Activated CD4-positive, alpha-beta T cell treated with anti-CD3 and anti-CD28 coated beads, Interleukin-2, amount 10 ng/mL, durations not matched to agents 7 days and 5 days (primary cell): ENCODE data around the gene PCED1B. TPM values are rescaled to one million over a fixed set of nuclear protein-coding genes. Genes with fewer than 3 reads are reported as not detected.
"Not testable (repeated sequence)": the region's sequence is repeated elsewhere in the genome, so short reads cannot be mapped to it uniquely, and the experiment has no call there.

Source experiments
- CTCF ChIA-PET: fragments of 350-600 bp; sonication (Branson Sonifier 250); formaldehyde crosslinking; loops from one replicate; lab custom pipeline; 2021; ENCODE audit warnings: antibody characterized with exemption; lab: Charles Lee
- POLR2A ChIA-PET: fragments of 350-600 bp; sonication (Branson Sonifier 250); formaldehyde crosslinking; loops from one replicate; lab custom pipeline; 2021; ENCODE audit warnings: antibody characterized with exemption; lab: Charles Lee
- DNase-seq: peaks from one replicate; pipeline ENCODE4 v3.0.0-alpha.2; 2020
- H3K27ac Mint-ChIP-seq: one replicate; pipeline ENCODE4 v1.8.0; 2021; ENCODE audit warnings: mild to moderate bottlenecking, moderate library complexity, mixed read lengths
- H3K27me3 Mint-ChIP-seq: one replicate; pipeline ENCODE4 v1.8.0; 2021; ENCODE audit warnings: mixed read lengths
- H3K36me3 Mint-ChIP-seq: one replicate; pipeline ENCODE4 v1.8.0; 2021; ENCODE audit warnings: low read depth, mixed read lengths
- H3K4me1 Mint-ChIP-seq: one replicate; pipeline ENCODE4 v1.8.0; 2021; ENCODE audit warnings: mixed read lengths
- H3K4me3 Mint-ChIP-seq: one replicate; pipeline ENCODE4 v1.8.0; 2021; ENCODE audit warnings: mild to moderate bottlenecking, moderate library complexity, mixed read lengths
- H3K9me3 Mint-ChIP-seq: one replicate; pipeline ENCODE4 v1.8.0; 2021; ENCODE audit warnings: mixed read lengths
- total RNA-seq, 2 experiments: library from RNA; stranded (reverse); gene quantifications; one replicate each; pipeline ENCODE4 v1.2.3, GENCODE V29; 2021

The PCED1B gene
- total RNA-seq, 2 experiments from 2014 or later = 58.7 to 59.7 TPM

DNA sequence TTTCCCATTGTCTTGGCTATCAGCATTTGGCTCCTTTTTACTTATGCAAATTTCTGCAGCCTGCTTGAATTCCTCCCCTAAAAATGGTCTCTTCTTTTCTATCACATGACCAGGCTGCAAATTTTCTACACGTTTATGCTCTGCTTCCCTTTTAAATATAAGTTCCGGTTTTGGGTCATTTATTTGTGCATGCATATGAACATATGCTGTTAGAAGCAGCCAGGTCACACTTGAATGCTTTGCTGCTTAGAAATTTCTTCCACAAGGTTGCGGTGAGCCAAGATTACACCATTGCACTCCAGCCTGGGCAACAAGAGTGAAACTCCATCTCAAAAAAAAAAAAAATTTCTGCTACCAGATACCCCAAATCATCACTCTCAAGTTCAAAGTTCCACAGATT, 28.1 kb upstream of the PCED1B start:
- H3K27ac Mint-ChIP-seq, POLR2A ChIA-PET, H3K4me1 Mint-ChIP-seq, H3K36me3 Mint-ChIP-seq, DNase-seq, H3K27me3 Mint-ChIP-seq, H3K4me3 Mint-ChIP-seq: not testable (repeated sequence)
- CTCF ChIA-PET = interaction anchor here (0.5 to 0.7 kb wide), 2 partner anchors 541 to 795 kb away, joined by 3 to 4 read pairs; no protein-coding TSS in a partner anchor
- peaks cover 17% of the 10 kb centered on the region for H3K9me3 Mint-ChIP-seq

DNA sequence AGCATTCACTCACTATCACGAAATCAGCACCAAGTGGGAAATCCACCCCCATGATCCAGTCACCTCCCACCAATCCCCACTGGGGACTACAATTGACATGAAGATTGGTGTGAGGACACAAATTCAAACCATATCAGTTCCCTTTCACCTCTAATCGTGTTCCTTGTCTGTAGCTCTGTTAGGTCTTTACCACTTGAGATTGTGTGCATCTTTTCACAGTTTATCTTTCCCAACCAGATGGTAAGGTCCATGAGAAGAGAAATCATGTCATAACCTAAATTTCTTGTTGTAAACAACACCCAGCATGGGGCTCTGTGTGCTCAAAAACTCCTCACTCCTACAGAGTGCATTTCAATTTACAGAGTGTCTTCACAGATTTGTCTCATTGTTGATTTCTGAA, 27.1 kb upstream of the PCED1B start:
- H3K36me3 Mint-ChIP-seq = peaks cover 6% of the 10 kb centered on the region
- H3K27me3 Mint-ChIP-seq = no peaks in the 10 kb centered on the region
- H3K4me3 Mint-ChIP-seq = no peak overlapping the region
- H3K4me1 Mint-ChIP-seq = no peaks in the 10 kb centered on the region
- POLR2A ChIA-PET = no interaction called here
- peaks cover 19% of the 10 kb centered on the region for H3K9me3 Mint-ChIP-seq
- DNase-seq = no peak
- CTCF ChIA-PET = interaction anchor here (0.7 to 1.3 kb wide), 2 partner anchors 14 to 17 kb away, joined by 3 read pairs; no protein-coding TSS in a partner anchor
- no peak overlapping the region for H3K27ac Mint-ChIP-seq

DNA sequence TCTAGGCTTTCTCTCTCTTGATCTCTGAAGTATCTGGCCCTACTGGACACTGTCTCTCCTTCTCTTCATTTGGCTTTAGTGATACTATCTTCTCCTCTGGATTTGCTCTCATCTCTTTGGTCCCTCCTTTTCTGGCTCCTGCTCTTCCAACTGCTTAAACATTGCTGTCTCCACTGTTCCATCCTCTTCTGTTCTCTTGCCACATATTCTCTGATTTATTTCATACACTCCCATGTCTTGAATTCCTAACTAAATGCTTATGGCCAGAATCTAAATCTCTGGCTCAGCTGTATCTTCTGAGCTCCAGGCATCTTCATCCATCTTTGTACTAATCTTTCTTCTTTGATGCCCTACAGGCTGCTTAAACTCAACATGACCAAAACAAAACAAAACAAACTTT, 25.5 kb upstream of the PCED1B start:
- Mint-ChIP-seq H3K27me3 (no peaks in the 10 kb centered on the region), H3K27ac (no peak overlapping the region), H3K4me1 (no peaks in the 10 kb centered on the region), H3K36me3 (peaks cover 6% of the 10 kb centered on the region), H3K9me3 (peaks cover 17% of the 10 kb centered on the region), H3K4me3 (no peak overlapping the region)
- POLR2A ChIA-PET = no interaction called here
- DNase-seq = no peak
- CTCF ChIA-PET = interaction anchor here (1.0 kb wide), 1 partner anchor 12 kb away, joined by 3 read pairs; no protein-coding TSS in a partner anchor

DNA sequence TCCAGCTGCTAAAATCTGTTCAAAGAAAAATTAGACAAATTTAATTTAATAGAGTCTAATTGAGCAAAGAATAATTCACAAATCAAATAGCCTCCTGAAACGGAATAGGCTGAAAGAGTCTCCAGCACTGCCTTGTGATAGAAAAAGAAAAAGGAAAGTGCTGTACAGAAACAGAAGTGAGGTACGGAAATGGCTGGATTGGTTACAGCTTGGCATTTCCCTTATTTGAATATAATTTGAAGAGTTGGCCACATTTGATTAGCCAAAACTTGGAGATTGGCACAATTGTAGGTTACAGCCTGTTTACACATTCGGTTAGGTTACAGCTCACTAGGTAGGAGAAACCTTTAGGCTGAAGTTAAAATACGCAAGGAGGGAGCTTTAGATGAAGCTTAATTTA, 24.8 kb upstream of the PCED1B start:
- H3K27ac Mint-ChIP-seq = no peak overlapping the region
- peaks cover 6% of the 10 kb centered on the region for H3K36me3 Mint-ChIP-seq
- peaks cover 22% of the 10 kb centered on the region for H3K9me3 Mint-ChIP-seq
- H3K4me3 Mint-ChIP-seq = no peak overlapping the region
- POLR2A ChIA-PET = no interaction called here
- H3K4me1 Mint-ChIP-seq = no peaks in the 10 kb centered on the region
- peaks cover 2% of the 10 kb centered on the region for H3K27me3 Mint-ChIP-seq
- DNase-seq = no peak
- CTCF ChIA-PET = interaction anchor here (1.0 kb wide), 1 partner anchor 11 kb away, joined by 3 read pairs; no protein-coding TSS in a partner anchor

DNA sequence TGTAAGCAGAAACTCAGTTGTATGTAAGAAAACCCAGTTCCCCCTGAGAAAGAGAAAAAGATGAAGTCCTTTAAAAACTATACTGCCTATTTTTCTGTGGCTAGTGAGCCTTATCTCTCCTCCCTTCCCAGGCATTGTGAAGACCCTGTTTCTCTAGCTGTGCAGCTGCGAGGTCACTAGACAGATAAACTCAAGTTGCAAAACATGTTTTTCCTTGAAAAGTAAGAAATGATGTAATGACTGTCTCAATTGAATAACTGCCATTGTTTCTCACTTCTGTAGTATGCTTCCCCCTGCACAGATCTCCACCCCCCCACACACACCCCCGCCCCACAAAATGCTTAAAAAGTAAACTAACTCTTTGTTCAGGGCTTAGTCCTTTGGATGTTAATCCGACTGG, 23.6 kb upstream of the PCED1B start:
- H3K4me3 Mint-ChIP-seq, DNase-seq, POLR2A ChIA-PET, H3K4me1 Mint-ChIP-seq, H3K27ac Mint-ChIP-seq, H3K27me3 Mint-ChIP-seq, H3K36me3 Mint-ChIP-seq: not testable (repeated sequence)
- CTCF ChIA-PET = interaction anchor here (0.7 kb wide), 1 partner anchor 10 kb away, joined by 3 read pairs; no protein-coding TSS in a partner anchor
- H3K9me3 Mint-ChIP-seq = peaks cover 20% of the 10 kb centered on the region

DNA sequence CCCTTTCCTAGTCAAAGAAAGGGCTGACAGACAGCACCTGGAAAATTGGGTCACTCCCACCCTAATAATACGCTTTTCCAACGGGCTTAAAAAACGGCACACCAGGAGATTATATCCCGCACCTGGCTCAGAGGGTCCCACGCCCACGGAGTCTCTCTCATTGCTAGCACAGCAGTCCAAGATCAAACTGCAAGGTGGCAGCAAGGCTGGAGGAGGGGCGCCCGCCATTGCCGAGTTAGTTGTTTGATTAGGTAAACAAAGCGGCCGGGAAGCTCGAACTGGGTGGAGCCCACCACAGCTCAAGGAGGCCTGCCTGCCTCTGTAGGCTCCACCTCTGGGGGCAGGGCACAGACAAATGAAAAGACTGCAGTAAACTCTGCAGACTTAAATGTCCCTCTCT, 22.5 kb upstream of the PCED1B start:
- H3K27ac Mint-ChIP-seq, DNase-seq, H3K27me3 Mint-ChIP-seq, H3K4me1 Mint-ChIP-seq, H3K36me3 Mint-ChIP-seq, CTCF ChIA-PET, H3K4me3 Mint-ChIP-seq, POLR2A ChIA-PET: not testable (repeated sequence)
- H3K9me3 Mint-ChIP-seq = peaks cover 12% of the 10 kb centered on the region

DNA sequence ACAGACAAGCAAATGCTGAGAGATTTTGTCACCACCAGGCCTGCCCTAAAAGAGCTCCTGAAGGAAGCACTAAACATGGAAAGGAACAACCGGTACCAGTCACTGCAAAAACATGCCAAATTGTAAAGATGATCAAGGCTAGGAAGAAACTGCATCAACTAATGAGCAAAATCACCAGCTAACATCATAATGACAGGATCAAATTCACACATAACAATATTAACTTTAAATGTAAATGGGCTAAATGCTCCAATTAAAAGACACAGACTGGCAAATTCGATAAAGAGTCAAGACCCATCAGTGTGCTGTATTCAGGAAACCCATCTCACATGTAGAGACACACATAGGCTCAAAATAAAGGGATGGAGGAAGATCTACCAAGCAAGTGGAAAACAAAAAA, 20.8 kb upstream of the PCED1B start:
- H3K27me3 Mint-ChIP-seq, DNase-seq, H3K4me3 Mint-ChIP-seq, H3K36me3 Mint-ChIP-seq, H3K27ac Mint-ChIP-seq, CTCF ChIA-PET, POLR2A ChIA-PET, H3K4me1 Mint-ChIP-seq: not testable (repeated sequence)
- peaks cover 11% of the 10 kb centered on the region for H3K9me3 Mint-ChIP-seq

DNA sequence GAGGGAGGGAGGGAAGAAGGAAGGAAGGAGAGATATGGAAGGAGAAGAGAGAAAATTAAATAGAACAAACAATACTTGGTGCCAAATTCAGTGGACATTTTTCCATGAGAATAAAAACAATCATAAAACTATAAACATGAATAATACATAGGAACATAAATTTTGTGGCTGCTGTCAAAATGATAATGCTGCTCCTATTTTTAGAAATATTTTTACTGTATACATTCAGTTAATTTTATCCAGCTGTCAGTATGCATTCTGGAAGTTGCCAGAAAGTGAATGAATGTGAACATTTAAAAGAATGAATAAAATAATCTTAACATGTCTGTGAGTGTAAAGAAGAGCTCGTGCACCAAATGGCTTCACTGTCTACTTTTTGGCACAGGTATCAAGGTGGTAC, 13.9 kb upstream of the PCED1B start:
- Mint-ChIP-seq H3K36me3 (no peaks in the 10 kb centered on the region), H3K27ac (no peak overlapping the region), H3K27me3 (no peaks in the 10 kb centered on the region), H3K9me3 (no peaks in the 10 kb centered on the region), H3K4me1 (no peaks in the 10 kb centered on the region), H3K4me3 (no peak overlapping the region)
- POLR2A ChIA-PET = no interaction called here
- no peak for DNase-seq
- CTCF ChIA-PET = interaction anchor here (1.0 to 1.3 kb wide), 4 partner anchors 9 to 332 kb away, joined by 3 to 4 read pairs (median 3); no protein-coding TSS in a partner anchor

DNA sequence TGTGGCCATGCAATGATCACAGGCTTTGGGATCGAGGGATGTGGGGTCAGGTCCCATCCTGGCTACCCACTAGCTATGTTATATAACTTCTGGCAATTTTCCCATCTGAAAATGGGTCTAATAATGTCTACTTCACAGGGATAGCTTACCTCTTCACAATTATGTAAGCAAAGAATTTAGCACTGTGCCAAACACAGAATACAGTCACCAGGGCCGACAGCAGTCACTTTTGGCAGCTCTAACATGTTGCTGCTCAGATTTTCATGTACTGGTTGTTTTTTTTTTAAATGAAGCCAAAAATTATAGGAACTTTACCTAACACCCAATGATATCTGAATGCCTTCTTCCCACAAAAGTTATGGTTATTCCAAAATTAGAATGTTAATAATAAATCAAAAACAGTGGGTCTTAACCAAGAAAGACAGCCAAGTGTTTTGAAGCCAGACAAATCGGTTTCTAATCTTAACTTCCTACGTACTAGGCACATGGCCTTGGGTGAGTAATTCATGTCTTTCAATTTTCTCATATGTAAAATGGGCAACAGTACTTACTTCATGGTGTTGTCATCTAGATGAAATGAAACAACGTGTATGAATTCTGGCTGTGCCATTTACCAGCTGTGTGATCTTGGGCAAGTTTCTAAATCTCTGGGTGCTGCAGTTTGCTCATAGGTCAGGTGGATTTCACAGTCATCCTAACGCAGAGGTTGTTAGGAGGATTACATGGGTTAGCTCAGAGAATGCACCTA, 13.0 kb upstream of the PCED1B start:
- Mint-ChIP-seq H3K4me1 (no peaks in the 10 kb centered on the region), H3K27ac (no peak overlapping the region), H3K27me3 (no peaks in the 10 kb centered on the region), H3K36me3 (no peaks in the 10 kb centered on the region), H3K4me3 (no peak overlapping the region), H3K9me3 (no peaks in the 10 kb centered on the region)
- DNase-seq = no peak
- ChIA-PET POLR2A (no interaction called here), CTCF (interaction anchor here (0.5 to 1.3 kb wide), 5 partner anchors 10 to 172 kb away, joined by 3 to 4 read pairs (median 3); no protein-coding TSS in a partner anchor)

DNA sequence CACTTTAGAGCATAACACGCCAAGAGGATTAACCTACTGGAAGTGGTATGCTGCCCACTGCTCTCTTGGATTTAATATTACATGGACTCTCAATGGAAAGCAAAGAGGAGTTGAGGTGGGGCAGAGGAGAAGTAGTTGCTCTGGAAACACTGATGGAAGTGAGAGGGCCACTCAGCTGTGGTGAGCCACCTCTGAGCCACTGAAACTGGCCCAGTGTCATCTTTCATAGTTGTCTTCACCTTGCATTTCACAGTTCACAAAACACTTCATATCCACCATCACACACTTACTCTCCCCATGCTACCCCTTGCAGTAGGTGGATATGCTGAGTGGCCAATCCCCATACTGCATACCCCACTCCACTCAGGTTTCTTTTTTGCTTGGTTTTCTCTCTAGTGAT, 12.2 kb upstream of the PCED1B start:
- H3K4me3 Mint-ChIP-seq = no peak overlapping the region
- H3K36me3 Mint-ChIP-seq = no peaks in the 10 kb centered on the region
- no peaks in the 10 kb centered on the region for H3K9me3 Mint-ChIP-seq
- POLR2A ChIA-PET = no interaction called here
- H3K27me3 Mint-ChIP-seq = no peaks in the 10 kb centered on the region
- H3K27ac Mint-ChIP-seq = no peak overlapping the region
- CTCF ChIA-PET = no interaction called here
- H3K4me1 Mint-ChIP-seq = no peaks in the 10 kb centered on the region
- no peak for DNase-seq

DNA sequence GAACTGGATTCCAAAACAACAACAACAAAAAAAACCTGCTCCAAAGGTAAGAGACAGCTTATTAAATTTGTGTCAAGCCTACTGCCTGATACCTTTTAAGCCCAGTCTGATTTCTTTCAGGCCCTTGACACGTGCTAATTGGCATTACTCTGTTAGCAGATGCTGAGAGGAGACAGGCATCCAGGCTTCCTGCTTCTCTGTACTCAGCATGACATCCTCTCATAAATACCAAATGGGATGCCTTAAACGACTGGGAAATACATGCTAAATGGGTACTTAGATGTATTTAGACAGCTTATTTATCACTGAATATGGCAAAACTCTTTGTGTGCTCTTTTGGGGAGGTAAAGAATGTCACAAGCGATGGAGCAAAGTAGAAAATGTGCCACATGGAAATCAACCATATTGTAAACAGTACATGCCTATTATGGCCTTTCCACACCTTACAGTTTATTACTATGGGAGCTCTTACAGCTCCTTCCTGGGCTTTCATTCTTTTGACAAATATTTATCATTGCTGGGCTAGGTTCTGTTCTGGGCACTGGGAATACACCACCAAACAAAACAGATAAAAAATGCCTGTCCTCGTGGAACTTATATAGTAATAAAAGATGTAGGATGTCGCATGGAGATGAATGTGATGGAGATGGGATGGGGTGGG, 11.5 kb upstream of the PCED1B start:
- Mint-ChIP-seq H3K27me3 (no peaks in the 10 kb centered on the region), H3K4me3 (no peak overlapping the region), H3K27ac (no peak overlapping the region), H3K9me3 (no peaks in the 10 kb centered on the region), H3K4me1 (no peaks in the 10 kb centered on the region), H3K36me3 (no peaks in the 10 kb centered on the region)
- POLR2A ChIA-PET = no interaction called here
- no peak for DNase-seq
- CTCF ChIA-PET = no interaction called here

DNA sequence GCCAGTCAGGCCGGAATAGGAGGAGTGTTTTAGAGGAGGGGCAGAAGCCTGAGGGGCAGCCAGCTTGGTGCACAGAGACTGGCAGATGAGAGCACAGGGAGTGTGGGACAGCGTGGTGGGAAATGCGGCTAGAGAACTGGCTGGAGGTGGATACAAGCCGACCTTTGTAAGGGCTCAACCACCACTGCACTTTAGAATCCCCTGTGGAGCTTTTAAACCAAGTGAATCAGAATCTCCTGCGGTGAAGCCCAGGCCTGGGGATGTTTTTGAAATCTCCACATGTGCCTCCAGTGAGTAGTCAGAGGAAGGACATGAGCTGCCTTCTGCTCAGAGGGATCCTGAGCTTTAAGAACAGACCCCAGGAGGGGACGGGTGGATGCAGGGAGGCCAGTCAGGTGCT, 10.9 kb upstream of the PCED1B start:
- Mint-ChIP-seq H3K36me3 (no peaks in the 10 kb centered on the region), H3K9me3 (no peaks in the 10 kb centered on the region)

DNA sequence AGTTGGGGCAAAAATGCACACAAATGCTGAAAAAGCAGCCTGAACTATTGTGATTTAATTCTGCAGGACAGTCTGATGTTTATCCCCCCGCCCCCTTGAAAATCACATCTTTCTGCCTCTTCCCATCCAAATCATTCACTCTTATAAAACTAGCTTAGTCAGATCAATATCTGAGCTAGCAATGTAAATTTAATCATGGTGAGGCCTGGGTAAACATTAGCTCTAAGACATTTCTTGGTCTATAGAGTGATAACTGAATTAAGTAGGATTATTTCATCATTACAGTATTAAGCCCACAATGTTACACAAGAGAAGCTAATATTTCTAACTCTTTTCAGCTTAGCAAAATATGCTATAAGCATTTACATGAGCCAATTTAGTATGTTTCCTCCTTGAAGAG, 9.1 kb upstream of the PCED1B start:
- H3K27ac Mint-ChIP-seq = no peak overlapping the region
- no peak for DNase-seq
- POLR2A ChIA-PET = no interaction called here
- H3K4me1 Mint-ChIP-seq = no peaks in the 10 kb centered on the region
- H3K9me3 Mint-ChIP-seq = no peaks in the 10 kb centered on the region
- no peaks in the 10 kb centered on the region for H3K36me3 Mint-ChIP-seq
- H3K27me3 Mint-ChIP-seq = no peaks in the 10 kb centered on the region
- CTCF ChIA-PET = interaction anchor here (1.0 to 2.8 kb wide), 10 partner anchors 10 to 338 kb away, joined by 3 to 16 read pairs (median 4); partner anchors contain the start of genes AMIGO2 and PCED1B
- no peak overlapping the region for H3K4me3 Mint-ChIP-seq

More for the DNA sequence above, 10.9 kb upstream of the PCED1B start:
- Mint-ChIP-seq H3K27ac (no peak overlapping the region), H3K4me3 (no peak overlapping the region), H3K27me3 (no peaks in the 10 kb centered on the region), H3K4me1 (no peaks in the 10 kb centered on the region)
- CTCF ChIA-PET = interaction anchor here (1.6 to 2.0 kb wide), 2 partner anchors 14 to 329 kb away, joined by 5 to 7 read pairs; no protein-coding TSS in a partner anchor
- no peak for DNase-seq
- POLR2A ChIA-PET = no interaction called here
